ENCODE results near the gene ACOT7.

- TF ChIP-seq CTCF (IDR thresholded peaks at IDR 0.05) (no peak), POLR2A (IDR thresholded peaks at IDR 0.05) (no peak)
Observed at GRCh38 chr1:6254691-6255090, 138.9 kb downstream of the ACOT7 start.
